ENCODE measurements around the gene KRTAP4-16. TPM values are rescaled to one million over a fixed set of nuclear protein-coding genes. Genes with fewer than 3 reads are reported as not detected.
"Not testable (repeated sequence)": the region's sequence is repeated elsewhere in the genome, so short reads cannot be mapped to it uniquely, and the experiment has no call there.

The KRTAP4-16 gene
- total RNA-seq, result not detected

DNA sequence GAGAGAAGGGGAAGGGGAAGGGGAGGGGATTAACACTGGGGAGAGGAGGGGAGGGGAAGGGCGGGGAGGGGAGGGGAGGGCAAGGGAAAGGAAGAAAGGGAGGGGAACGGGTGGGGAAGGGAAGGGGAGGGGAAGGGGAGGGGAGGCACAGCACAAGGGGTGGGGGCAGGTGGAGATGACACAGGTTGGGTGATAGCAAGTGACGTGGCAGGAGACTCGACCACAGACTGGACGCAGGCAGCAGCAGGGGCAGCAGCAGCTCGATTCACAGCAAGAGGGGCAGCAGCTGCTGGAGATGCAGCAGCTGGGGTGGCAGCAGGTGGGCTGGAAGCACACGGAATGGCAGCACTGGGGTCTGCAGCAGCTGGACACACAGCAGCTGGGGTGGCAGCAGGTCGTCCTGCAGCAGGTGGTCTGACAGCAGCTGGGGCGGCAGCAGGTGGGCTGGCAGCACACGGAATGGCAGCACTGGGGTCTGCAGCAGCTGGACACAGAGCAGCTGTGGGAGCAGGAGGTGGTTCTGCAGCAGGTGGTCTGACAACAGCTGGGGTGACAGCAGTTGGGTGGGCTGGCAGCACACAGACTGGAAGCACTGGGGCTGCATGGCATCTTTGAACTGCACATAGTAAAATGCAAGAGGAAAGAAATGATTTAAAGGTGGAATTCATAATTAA, at the start of gene KRTAP4-16:
TSS of gene KRTAP4-16 (minus strand) at position 624 of the 674 bp plus-strand sequence. CDS start at position 624, 0 bp downstream.
- H3K9me3 ChIP-seq, result no peaks in the 10 kb centered on the region
- no peaks in the 10 kb centered on the region for H3K27me3 ChIP-seq
- TF ChIP-seq CTCF (IDR thresholded peaks at IDR 0.05) (no peak), EP300 (IDR thresholded peaks at IDR 0.05; ENCODE audit: low read depth) (no peak), POLR2A (IDR thresholded peaks at IDR 0.05) (no peak), POLR2AphosphoS5 (IDR thresholded peaks at IDR 0.05) (no peak)
- in situ Hi-C loops (cut with MboI; ENCODE audit: low pct_ligation_motif_present in 1 of 4, low pct_unique_long_range_greater_than_20kb in 1 of 4, low sequenced_read_pairs in 3 of 4) (no loop called here), intact Hi-C loops (cut with DNase I; ENCODE audit: low total_unique reads) (no loop called here)
- H3K36me3 ChIP-seq, result no peaks in the 10 kb centered on the region
- no peak within 1 kb of the TSS for H3K27ac ChIP-seq
- no peaks in the 10 kb centered on the region for H3K4me1 ChIP-seq
- H3K4me3 ChIP-seq, result no peak within 1 kb of the TSS
- WGBS, 2 donors (ENCODE audit: low coverage in 1 of 2), result 52 to 63% methylated on average over 4 to 10 of the region's 10 CpGs
- no peak for DNase-seq

DNA sequence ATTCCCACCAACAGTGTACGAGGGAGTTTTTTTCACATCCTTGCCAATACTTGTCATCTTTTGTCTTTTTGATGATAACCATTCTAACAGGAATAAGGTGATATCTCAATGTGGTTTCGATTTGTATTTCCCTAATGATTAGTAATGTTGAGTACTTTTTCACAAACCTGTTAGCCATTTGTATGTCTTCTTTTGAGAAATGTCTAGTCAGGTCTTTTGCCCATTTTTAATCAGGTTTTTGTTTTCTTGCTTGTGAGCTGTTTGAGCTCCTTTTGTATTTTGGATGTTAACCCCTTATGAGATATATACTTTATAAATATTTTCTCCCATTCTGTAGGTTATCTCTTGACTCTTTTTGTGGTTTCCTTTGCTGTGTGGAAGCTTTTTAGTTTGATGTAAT, 49.5 kb upstream of the KRTAP4-16 start:
- H3K9me3 ChIP-seq, result no peaks in the 10 kb centered on the region
- in situ Hi-C loops (cut with MboI; ENCODE audit: low pct_ligation_motif_present in 1 of 4, low pct_unique_long_range_greater_than_20kb in 1 of 4, low sequenced_read_pairs in 3 of 4), result no loop called here
- H3K4me3 ChIP-seq, result no peak overlapping the region
- H3K36me3 ChIP-seq, result no peaks in the 10 kb centered on the region
- TF ChIP-seq POLR2A (IDR thresholded peaks at IDR 0.05) (no peak), EP300 (IDR thresholded peaks at IDR 0.05; ENCODE audit: low read depth) (no peak), CTCF (IDR thresholded peaks at IDR 0.05) (no peak), POLR2AphosphoS5 (IDR thresholded peaks at IDR 0.05) (no peak)
- WGBS, 2 donors (ENCODE audit: low coverage in 1 of 2), result 73 to 77% methylated on average over 2 of the region's 2 CpGs
- peaks cover 25% of the 10 kb centered on the region for H3K27me3 ChIP-seq
- H3K27ac ChIP-seq, result no peak overlapping the region
- intact Hi-C loops (cut with DNase I; ENCODE audit: low total_unique reads), result no loop called here
- no peaks in the 10 kb centered on the region for H3K4me1 ChIP-seq
- DNase-seq, result no peak

GRCh38 chr17:41150026-41150425, 48.0 kb upstream of the KRTAP4-16 start:
- WGBS, 2 donors (ENCODE audit: low coverage in 1 of 2), result 84 to 90% methylated on average over 3 to 4 of the region's 4 CpGs
- Histone ChIP-seq H3K4me1 (no peaks in the 10 kb centered on the region), H3K27me3 (peaks cover 16% of the 10 kb centered on the region), H3K9me3 (no peaks in the 10 kb centered on the region), H3K36me3 (no peaks in the 10 kb centered on the region), H3K4me3 (no peak overlapping the region), H3K27ac (no peak overlapping the region)
- in situ Hi-C loops (cut with MboI; ENCODE audit: low pct_ligation_motif_present in 1 of 4, low pct_unique_long_range_greater_than_20kb in 1 of 4, low sequenced_read_pairs in 3 of 4), result no loop called here
- DNase-seq, result no peak
- no peak for TF ChIP-seq POLR2AphosphoS5 (IDR thresholded peaks at IDR 0.05)
- no peak for TF ChIP-seq POLR2A (IDR thresholded peaks at IDR 0.05)
- TF ChIP-seq EP300 (IDR thresholded peaks at IDR 0.05; ENCODE audit: low read depth), result no peak
- no peak for TF ChIP-seq CTCF (IDR thresholded peaks at IDR 0.05)
- intact Hi-C loops (cut with DNase I; ENCODE audit: low total_unique reads), result no loop called here

- Histone ChIP-seq H3K4me1 (no peaks in the 10 kb centered on the region), H3K27me3 (peaks cover 12% of the 10 kb centered on the region), H3K4me3 (no peak within 1 kb of the TSS), H3K9me3 (no peaks in the 10 kb centered on the region), H3K27ac (no peak within 1 kb of the TSS), H3K36me3 (no peaks in the 10 kb centered on the region)
- intact Hi-C loops (cut with DNase I; ENCODE audit: low total_unique reads) (no loop called here), in situ Hi-C loops (cut with MboI; ENCODE audit: low pct_ligation_motif_present in 1 of 4, low pct_unique_long_range_greater_than_20kb in 1 of 4, low sequenced_read_pairs in 3 of 4) (no loop called here)
- 83% methylated on average over 1 of the region's 2 CpGs; no CpG with 5 or more reads in 1 of the 2 donors for WGBS, 2 donors (ENCODE audit: low coverage in 1 of 2)
- no peak for DNase-seq
- TF ChIP-seq POLR2AphosphoS5 (IDR thresholded peaks at IDR 0.05) (no peak), EP300 (IDR thresholded peaks at IDR 0.05; ENCODE audit: low read depth) (no peak), POLR2A (IDR thresholded peaks at IDR 0.05) (no peak), CTCF (IDR thresholded peaks at IDR 0.05) (no peak)
Observed at GRCh38 chr17:41149652-41149985, 47.6 kb upstream of the KRTAP4-16 start, which contains the start of gene KRTAP4-5. Gene KRTAP4-5 (minus strand): TSS chr17:41149825. CDS start chr17:41149767, 58 bp downstream.

DNA sequence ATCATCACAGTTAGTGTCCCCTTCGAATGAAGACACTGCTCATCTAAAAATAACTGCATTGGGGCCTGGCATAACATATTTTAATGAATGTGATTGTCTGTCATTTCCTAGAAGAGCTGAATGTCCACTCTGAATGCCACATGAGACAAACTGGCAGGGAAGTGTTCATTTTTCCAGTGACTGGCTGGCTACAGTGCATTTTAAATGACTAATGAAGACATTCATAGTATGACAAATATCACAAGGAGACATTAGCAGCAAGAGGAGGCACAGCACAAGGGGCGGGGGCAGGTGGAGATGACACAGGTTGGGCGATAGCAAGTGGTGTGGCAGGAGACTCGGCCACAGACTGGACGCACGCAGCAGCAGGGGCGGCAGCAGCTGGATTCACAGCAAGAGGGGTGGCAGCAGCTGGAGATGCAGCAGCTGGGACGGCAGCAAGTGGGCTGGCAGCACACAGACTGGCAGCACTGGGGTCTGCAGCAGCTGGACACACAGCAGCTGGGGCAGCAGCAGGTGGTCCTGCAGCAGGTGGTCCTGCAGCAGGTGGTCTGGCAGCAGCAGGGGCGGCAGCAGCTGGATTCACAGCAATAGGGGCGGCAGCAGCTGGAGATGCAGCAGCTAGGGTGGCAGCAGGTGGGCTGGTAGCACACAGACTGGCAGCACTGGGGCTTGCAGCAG, 47.1 kb upstream of the KRTAP4-16 start:
- DNase-seq; H3K27ac ChIP-seq; H3K4me3 ChIP-seq; H3K9me3 ChIP-seq; H3K27me3 ChIP-seq; intact Hi-C loops (cut with DNase I; ENCODE audit: low total_unique reads); H3K36me3 ChIP-seq; in situ Hi-C loops (cut with MboI; ENCODE audit: low pct_ligation_motif_present in 1 of 4, low pct_unique_long_range_greater_than_20kb in 1 of 4, low sequenced_read_pairs in 3 of 4); H3K4me1 ChIP-seq: not testable (repeated sequence)
- 81 to 84% methylated on average over 6 to 10 of the region's 10 CpGs for WGBS, 2 donors (ENCODE audit: low coverage in 1 of 2)

All from transverse colon (tissue), 4 donors.